Subcutaneous adipose tissue (tissue), 4 donors: Measurements from ENCODE around the gene RTBDN. TPM values are rescaled to one million over a fixed set of nuclear protein-coding genes. Genes with fewer than 3 reads are reported as not detected.

ENCODE experiments used
- total RNA-seq, 4 donors: library from RNA; depleted of rRNA; stranded (reverse); fragments of >200 nt; gene quantifications; one replicate each; pipeline ENCODE4 v1.1.0, GENCODE V29; 2016
- TF ChIP-seq, protein P1 (sequence below): fragments of 450-650 bp; IDR thresholded peaks from one replicate; pipeline ENCODE4 v1.5.1; 2016; ENCODE audit warnings: low read depth, mild to moderate bottlenecking, control low read depth, antibody characterized with exemption, moderate library complexity

The RTBDN gene
- total RNA-seq, 4 donors from 2014 or later, result not detected

DNA sequence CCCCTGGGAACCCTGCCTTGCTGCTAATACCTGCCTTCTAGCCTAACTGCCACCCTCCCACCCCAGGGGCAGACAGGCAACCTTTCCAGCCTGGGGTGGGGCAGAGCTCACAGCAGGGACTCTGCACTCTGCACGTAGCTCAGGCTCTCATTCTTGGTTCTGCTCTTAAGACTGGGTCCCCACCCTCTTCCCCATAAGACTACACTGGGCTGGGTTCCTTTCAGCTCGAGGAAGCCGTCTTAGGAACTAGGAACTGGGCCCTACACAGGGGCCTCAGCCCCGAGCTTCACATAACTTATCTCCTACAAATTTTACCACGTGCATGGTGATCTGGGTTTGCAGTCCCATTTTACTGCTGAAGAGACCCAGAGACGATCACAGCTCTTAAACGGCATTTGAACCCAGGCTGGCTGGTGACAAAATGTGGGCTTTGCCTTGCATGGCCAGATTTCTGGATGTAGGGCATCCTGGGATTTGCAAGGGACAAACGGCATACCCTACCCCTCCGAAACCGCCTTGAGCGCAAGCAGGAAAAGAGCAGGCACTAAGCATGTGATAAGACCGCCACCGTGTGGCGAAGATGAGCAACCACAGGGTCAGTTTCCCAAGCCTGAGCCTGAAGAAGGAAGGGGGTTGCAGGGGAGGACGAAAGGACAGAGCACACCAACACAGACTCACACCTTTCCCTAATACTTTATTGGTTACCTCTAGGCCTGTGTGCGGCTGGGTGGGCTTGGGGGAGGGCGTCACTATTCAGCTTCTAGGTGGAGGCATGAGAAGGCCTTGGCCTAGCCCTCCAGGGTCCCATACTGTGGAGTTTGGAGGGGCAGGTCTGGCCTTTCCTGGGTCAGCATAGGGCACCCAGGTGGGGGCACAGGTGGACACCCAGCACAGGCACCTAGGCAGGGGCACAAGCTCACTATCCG is 38.0 kb downstream of the RTBDN start:
- TF ChIP-seq, protein P1, sequence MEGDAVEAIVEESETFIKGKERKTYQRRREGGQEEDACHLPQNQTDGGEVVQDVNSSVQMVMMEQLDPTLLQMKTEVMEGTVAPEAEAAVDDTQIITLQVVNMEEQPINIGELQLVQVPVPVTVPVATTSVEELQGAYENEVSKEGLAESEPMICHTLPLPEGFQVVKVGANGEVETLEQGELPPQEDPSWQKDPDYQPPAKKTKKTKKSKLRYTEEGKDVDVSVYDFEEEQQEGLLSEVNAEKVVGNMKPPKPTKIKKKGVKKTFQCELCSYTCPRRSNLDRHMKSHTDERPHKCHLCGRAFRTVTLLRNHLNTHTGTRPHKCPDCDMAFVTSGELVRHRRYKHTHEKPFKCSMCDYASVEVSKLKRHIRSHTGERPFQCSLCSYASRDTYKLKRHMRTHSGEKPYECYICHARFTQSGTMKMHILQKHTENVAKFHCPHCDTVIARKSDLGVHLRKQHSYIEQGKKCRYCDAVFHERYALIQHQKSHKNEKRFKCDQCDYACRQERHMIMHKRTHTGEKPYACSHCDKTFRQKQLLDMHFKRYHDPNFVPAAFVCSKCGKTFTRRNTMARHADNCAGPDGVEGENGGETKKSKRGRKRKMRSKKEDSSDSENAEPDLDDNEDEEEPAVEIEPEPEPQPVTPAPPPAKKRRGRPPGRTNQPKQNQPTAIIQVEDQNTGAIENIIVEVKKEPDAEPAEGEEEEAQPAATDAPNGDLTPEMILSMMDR, result peak; percentile 36

DNA sequence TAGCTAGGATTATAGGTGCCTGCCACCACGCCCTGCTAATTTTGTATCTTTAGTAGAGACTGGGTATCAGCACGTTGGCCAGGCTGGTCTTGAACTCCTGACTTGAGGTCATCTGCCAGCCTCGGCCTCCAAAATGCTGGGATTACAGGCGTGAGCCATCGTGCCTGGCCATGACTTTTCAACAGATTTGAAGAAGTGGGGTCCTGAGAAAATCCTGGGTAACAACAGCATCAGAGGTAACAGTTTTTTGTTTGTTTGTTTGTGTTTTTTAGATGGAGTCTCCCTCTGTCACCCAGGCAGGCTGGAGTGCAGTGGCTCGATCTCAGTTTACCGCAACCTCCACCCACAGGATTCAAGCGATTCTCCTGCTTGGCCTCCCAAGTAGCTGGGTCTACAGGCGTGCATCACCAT is 39.4 kb downstream of the RTBDN start:
- TF ChIP-seq, protein P1, result no peak

DNA sequence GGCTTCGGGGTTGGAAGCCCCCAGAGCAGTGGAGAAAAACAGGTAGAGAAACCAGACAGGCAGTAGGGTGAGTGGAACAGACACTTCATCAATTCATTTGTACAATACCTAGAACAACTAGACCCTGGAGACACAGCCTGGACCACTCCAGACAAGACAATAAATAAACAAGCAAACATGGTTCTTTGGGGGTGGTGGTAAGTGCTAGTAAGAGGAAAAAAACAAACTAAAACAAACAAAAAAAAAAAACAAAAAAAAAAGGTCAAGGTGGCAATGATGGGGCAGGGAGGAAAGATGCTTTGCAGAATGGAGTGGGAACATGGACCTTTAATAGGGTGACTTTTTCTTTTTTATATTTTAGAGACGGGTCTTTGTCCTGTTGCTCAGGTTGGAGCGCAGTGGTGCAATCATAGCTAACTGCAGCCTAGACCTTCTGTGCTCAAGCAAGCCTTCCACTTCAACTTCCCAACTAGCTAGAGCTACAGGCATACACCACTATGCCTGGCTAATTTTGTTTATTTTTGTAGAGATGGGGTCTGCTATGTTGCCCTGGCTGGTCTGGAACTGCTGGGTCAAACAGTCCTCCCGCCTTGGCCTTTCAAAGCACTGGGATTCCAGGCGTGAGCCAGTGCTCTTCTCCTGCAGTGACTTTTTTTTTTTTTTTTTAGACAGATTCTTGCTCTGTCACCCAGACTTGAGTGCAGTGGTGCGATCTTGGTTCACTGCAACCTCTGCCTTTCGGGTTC is 40.0 kb downstream of the RTBDN start:
- TF ChIP-seq, protein P1, result no peak

DNA sequence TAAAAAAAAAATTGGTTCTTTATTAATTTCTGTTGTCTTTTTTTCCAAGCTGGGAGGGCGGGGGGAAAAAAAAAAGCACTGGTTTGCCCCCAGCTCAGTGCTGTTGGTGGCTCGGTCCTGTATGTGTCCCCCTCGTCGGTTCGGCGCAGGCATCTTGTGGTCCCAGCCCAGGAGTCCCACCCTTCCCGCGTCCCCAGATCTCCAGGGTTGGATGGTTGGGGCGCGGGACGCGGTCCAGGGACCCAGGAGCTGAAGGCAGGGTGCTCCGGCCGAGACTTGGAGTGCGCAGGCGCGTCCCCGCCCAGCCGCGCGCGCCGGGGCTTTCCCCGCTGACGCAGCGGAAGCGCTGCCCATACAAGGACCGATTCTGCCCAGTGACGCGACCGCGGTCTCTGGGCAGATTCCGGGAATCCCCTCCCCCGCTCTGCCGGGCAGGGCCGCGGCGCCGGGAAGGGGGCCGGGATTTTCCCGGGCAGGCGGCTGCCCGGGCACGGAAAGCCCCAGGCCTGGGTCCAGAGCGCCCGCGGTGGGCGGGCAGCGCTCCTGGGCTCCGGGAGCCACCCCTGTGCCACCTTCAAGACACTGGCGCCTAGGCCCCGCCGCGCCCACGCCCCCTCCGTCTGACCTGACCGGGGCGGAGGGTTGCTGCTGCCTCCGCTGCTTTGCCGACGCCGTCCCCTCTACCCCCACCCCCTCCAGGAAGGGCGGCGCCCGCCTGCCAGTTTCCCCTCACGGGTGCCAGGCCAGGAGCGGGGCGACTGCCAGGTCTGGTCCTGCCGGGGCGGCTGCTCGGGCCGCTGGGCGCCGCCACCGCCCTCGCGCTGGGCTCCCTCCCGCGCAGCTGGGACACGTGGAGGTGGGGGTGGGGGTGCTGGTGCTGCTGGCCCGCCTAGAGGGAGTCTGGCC is 40.8 kb downstream of the RTBDN start:
- TF ChIP-seq, protein P1, result no peak

DNA sequence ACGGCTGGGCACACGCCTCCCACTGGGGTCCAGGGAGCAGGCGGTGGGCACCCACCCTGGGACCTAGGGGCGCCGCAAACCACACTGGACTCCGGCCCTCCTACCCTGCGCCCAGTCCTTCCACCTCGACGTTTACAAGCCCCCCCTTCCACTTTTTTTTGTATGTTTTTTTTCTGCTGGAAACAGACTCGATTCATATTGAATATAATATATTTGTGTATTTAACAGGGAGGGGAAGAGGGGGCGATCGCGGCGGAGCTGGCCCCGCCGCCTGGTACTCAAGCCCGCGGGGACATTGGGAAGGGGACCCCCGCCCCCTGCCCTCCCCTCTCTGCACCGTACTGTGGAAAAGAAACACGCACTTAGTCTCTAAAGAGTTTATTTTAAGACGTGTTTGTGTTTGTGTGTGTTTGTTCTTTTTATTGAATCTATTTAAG is 41.5 kb downstream of the RTBDN start:
- TF ChIP-seq, protein P1, result no peak

DNA sequence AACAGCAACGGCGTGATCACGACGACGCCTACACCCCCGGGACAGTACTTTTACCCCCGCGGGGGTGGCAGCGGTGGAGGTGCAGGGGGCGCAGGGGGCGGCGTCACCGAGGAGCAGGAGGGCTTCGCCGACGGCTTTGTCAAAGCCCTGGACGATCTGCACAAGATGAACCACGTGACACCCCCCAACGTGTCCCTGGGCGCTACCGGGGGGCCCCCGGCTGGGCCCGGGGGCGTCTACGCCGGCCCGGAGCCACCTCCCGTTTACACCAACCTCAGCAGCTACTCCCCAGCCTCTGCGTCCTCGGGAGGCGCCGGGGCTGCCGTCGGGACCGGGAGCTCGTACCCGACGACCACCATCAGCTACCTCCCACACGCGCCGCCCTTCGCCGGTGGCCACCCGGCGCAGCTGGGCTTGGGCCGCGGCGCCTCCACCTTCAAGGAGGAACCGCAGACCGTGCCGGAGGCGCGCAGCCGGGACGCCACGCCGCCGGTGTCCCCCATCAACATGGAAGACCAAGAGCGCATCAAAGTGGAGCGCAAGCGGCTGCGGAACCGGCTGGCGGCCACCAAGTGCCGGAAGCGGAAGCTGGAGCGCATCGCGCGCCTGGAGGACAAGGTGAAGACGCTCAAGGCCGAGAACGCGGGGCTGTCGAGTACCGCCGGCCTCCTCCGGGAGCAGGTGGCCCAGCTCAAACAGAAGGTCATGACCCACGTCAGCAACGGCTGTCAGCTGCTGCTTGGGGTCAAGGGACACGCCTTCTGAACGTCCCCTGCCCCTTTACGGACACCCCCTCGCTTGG is 42.1 kb downstream of the RTBDN start:
- TF ChIP-seq, protein P1, result no peak
